SK-N-SH treated with all-trans-retinoic acid at 6 μM for 48 hours (cell line): ENCODE data around the gene SETDB1.

Experiments used
- ATAC-seq: fragments of 200-7000 bp; cut with Tn5 transposase; 3 replicates; pipeline ENCODE4 v1.9.1; 2020; ENCODE audit warnings: mild to moderate bottlenecking, moderate library complexity
- ARNTL ChIP-seq: fragments of 450-650 bp; formaldehyde crosslinking; IDR thresholded peaks from 2 replicates; pipeline ENCODE4 v1.5.0; 2020; ENCODE audit warnings: low read depth, mild to moderate bottlenecking, moderate library complexity, borderline replicate concordance
- CSDC2 ChIP-seq: fragments of 250-450 bp; sonication (Bioruptor Pico); IDR thresholded peaks from 2 replicates; pipeline ENCODE4 v1.5.0; 2020; ENCODE audit warnings: mild to moderate bottlenecking, moderate library complexity
- ESRRG ChIP-seq: fragments of 250-450 bp; sonication (Bioruptor Pico); IDR thresholded peaks from 2 replicates; pipeline ENCODE4 v1.6.1; 2021; ENCODE audit warnings: mild to moderate bottlenecking
- GLIS3 ChIP-seq: fragments of 250-450 bp; sonication (Bioruptor Pico); IDR thresholded peaks from 2 replicates; pipeline ENCODE4 v1.5.0; 2020; ENCODE audit warnings: mild to moderate bottlenecking, moderate library complexity
- ISL1 ChIP-seq: fragments of 250-450 bp; sonication (Bioruptor Pico); IDR thresholded peaks from 2 replicates; pipeline ENCODE4 v2.1.2; 2022; ENCODE audit warnings: mild to moderate bottlenecking, moderate library complexity
- OSR1 ChIP-seq: fragments of 250-450 bp; sonication (Bioruptor Pico); IDR thresholded peaks from 2 replicates; pipeline ENCODE4 v1.8.0; 2022; ENCODE audit warnings: moderate library complexity, mild to moderate bottlenecking, inconsistent platforms
- RARB ChIP-seq: fragments of 250-450 bp; sonication (Bioruptor Pico); IDR thresholded peaks from 2 replicates; pipeline ENCODE4 v1.8.0; 2021; ENCODE audit warnings: mild to moderate bottlenecking, moderate library complexity
- SNAI2 ChIP-seq: fragments of 250-450 bp; sonication (Bioruptor Pico); IDR thresholded peaks from 2 replicates; pipeline ENCODE4 v1.5.0; 2020; ENCODE audit warnings: mild to moderate bottlenecking, moderate library complexity
- TCF4 ChIP-seq: fragments of 250-450 bp; sonication (Bioruptor Pico); IDR thresholded peaks from 2 replicates; pipeline ENCODE4 v1.8.0; 2021; ENCODE audit warnings: mild to moderate bottlenecking, moderate library complexity, borderline replicate concordance
- TOX ChIP-seq: fragments of 250-450 bp; sonication (Bioruptor Pico); IDR thresholded peaks from 2 replicates; pipeline ENCODE4 v1.8.0; 2021; ENCODE audit warnings: mild to moderate bottlenecking, moderate library complexity, borderline replicate concordance
- ZC3H10 ChIP-seq: fragments of 250-450 bp; sonication (Bioruptor Pico); IDR thresholded peaks from 2 replicates; pipeline ENCODE4 v1.5.1; 2021; ENCODE audit warnings: mild to moderate bottlenecking, moderate library complexity
- ZFP3 ChIP-seq: fragments of 250-450 bp; sonication (Bioruptor Pico); IDR thresholded peaks from 2 replicates; pipeline ENCODE4 v1.5.0; 2020; ENCODE audit warnings: mild to moderate bottlenecking, moderate library complexity
- ZFP30 ChIP-seq: fragments of 450-650 bp; formaldehyde crosslinking; IDR thresholded peaks from 2 replicates; pipeline ENCODE4 v1.5.0; 2022; ENCODE audit warnings: mild to moderate bottlenecking, moderate library complexity
- ZNF565 ChIP-seq: fragments of 450-650 bp; formaldehyde crosslinking; conservative IDR thresholded peaks from 2 replicates; pipeline ENCODE4 v1.5.0; 2020; ENCODE audit warnings: low read depth, mild to moderate bottlenecking, moderate library complexity
- ZNF70 ChIP-seq: fragments of 450-650 bp; formaldehyde crosslinking; IDR thresholded peaks from 2 replicates; pipeline ENCODE4 v1.5.0; 2020; ENCODE audit warnings: mild to moderate bottlenecking, moderate library complexity
- ZNF8 ChIP-seq: fragments of 450-650 bp; formaldehyde crosslinking; IDR thresholded peaks from 2 replicates; pipeline ENCODE4 v1.5.0; 2020; ENCODE audit warnings: mild to moderate bottlenecking, moderate library complexity
- TF ChIP-seq, protein P1 (sequence below): fragments of 250-450 bp; sonication (Bioruptor Pico); IDR thresholded peaks from 2 replicates; pipeline ENCODE4 v1.5.0; 2020; ENCODE audit warnings: mild to moderate bottlenecking, moderate library complexity
- TF ChIP-seq, protein P2 (sequence below): fragments of 250-450 bp; sonication (Bioruptor Pico); IDR thresholded peaks from 2 replicates; pipeline ENCODE4 v1.8.0; 2020; ENCODE audit warnings: mild to moderate bottlenecking, moderate library complexity, borderline replicate concordance
- TF ChIP-seq, protein P3 (sequence below): fragments of 250-450 bp; sonication (Bioruptor Pico); IDR thresholded peaks from 2 replicates; pipeline ENCODE4 v1.8.0; 2021; ENCODE audit warnings: low read depth, mild to moderate bottlenecking, moderate library complexity, borderline replicate concordance
- TF ChIP-seq, protein P4 (sequence below): fragments of 250-450 bp; sonication (Bioruptor Pico); IDR thresholded peaks from 2 replicates; pipeline ENCODE4 v1.5.1; 2021; ENCODE audit warnings: mild to moderate bottlenecking, moderate library complexity
- TF ChIP-seq, protein P5 (sequence below): fragments of 250-450 bp; sonication (Bioruptor Pico); IDR thresholded peaks from 2 replicates; pipeline ENCODE4 v1.5.1; 2020; ENCODE audit warnings: low read depth, mild to moderate bottlenecking, moderate library complexity

SETDB1 gene

DNA sequence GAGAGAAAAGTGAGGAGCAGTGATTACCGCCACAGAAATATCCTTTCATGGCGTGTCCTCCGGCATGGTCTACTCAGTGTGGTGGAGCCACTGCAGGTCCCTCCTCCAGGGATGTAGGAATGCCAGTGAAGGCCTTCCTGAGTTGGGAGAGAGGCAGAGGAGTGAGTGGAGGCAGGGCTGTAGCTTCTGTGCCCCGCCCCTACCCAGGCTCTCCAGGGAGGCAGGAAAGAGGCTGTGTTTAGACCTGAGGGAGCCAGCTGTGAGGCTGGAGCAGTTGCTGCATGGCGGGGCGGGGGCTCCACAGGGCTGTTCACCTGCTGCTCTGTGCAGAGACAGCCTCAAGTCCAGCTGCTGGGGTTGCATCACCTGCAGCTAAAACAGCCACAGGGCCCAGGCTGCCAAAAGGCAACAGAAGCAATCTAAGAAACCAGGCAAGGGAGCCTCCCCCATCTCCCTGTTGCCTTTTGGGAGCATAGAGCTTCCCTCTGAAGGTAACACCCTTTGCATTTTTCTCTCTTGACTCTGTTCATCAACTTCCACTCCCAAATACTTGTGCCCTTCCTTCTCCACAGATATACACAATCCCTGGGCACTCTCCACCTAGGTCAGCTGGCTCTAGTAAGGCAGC, 55.1 kb downstream of the SETDB1 start (continued):
- TF ChIP-seq, protein P1, sequence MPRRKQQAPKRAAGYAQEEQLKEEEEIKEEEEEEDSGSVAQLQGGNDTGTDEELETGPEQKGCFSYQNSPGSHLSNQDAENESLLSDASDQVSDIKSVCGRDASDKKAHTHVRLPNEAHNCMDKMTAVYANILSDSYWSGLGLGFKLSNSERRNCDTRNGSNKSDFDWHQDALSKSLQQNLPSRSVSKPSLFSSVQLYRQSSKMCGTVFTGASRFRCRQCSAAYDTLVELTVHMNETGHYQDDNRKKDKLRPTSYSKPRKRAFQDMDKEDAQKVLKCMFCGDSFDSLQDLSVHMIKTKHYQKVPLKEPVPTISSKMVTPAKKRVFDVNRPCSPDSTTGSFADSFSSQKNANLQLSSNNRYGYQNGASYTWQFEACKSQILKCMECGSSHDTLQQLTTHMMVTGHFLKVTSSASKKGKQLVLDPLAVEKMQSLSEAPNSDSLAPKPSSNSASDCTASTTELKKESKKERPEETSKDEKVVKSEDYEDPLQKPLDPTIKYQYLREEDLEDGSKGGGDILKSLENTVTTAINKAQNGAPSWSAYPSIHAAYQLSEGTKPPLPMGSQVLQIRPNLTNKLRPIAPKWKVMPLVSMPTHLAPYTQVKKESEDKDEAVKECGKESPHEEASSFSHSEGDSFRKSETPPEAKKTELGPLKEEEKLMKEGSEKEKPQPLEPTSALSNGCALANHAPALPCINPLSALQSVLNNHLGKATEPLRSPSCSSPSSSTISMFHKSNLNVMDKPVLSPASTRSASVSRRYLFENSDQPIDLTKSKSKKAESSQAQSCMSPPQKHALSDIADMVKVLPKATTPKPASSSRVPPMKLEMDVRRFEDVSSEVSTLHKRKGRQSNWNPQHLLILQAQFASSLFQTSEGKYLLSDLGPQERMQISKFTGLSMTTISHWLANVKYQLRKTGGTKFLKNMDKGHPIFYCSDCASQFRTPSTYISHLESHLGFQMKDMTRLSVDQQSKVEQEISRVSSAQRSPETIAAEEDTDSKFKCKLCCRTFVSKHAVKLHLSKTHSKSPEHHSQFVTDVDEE (CRISPR knock-in tag) = no peak
- TF ChIP-seq ZNF565 = no peak
- no peak for TF ChIP-seq TCF4 (CRISPR knock-in tag)
- TF ChIP-seq, all 23 proteins: peak for 0

DNA sequence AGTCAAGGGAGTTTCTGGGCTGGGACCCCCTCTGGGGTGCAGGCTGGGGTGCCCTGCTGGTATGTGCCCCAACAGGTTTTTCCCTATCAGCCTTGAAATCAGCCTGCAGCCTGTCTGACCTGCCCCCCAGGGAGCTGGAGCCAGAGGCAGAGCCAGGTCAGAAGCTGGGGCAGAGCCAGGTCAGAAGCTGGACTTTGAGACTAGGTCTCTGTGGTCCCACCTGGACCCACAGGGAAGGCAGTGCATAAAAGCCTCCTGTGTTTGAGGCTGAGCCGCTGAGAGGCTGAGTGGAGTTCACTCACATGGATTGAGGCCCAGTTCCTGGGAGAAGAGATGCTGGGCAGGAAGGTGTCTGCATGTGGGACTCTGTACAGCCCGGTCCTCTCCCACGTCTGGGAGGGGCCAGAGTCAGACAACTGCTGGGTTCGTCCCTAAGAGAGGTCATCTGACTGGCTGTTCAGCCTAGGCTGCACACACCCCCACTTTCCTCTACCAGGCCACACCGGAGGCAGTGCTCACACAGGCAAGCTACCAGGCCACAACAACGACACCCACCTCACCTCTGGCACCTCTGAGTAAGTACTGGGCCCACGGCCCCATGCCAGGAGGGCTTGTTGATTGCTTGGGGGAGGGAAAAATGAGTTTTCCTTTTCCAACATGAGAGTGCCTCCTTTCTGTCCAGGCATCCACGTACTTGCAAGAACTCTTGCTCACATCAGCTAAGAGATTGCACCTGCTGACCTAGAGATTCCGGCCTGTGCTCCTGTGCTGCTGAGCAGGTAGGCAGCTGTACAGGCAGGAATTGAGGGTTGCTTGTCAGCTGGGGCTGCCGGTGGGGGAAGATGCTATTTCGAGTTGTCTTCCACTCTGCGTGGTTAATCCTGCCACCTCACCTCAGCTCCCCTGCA, 55.9 kb downstream of the SETDB1 start, which contains the start of gene ANXA9:
TSS of gene ANXA9 (plus strand) at position 488 of the 908 bp plus-strand sequence. CDS start 814 bp downstream, outside the sequence.
- no peak for TF ChIP-seq ZC3H10 (CRISPR knock-in tag)
- TF ChIP-seq RARB = no peak
- TF ChIP-seq TOX (CRISPR knock-in tag) = no peak
- TF ChIP-seq, protein P2, sequence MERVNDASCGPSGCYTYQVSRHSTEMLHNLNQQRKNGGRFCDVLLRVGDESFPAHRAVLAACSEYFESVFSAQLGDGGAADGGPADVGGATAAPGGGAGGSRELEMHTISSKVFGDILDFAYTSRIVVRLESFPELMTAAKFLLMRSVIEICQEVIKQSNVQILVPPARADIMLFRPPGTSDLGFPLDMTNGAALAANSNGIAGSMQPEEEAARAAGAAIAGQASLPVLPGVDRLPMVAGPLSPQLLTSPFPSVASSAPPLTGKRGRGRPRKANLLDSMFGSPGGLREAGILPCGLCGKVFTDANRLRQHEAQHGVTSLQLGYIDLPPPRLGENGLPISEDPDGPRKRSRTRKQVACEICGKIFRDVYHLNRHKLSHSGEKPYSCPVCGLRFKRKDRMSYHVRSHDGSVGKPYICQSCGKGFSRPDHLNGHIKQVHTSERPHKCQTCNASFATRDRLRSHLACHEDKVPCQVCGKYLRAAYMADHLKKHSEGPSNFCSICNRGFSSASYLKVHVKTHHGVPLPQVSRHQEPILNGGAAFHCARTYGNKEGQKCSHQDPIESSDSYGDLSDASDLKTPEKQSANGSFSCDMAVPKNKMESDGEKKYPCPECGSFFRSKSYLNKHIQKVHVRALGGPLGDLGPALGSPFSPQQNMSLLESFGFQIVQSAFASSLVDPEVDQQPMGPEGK (CRISPR knock-in tag) = no peak
- TF ChIP-seq ZNF70 (CRISPR knock-in tag) = no peak
- TF ChIP-seq GLIS3 = no peak
- no peak for TF ChIP-seq ZNF8 (CRISPR knock-in tag)
- TF ChIP-seq ARNTL = no peak
- ATAC-seq = no peak

DNA sequence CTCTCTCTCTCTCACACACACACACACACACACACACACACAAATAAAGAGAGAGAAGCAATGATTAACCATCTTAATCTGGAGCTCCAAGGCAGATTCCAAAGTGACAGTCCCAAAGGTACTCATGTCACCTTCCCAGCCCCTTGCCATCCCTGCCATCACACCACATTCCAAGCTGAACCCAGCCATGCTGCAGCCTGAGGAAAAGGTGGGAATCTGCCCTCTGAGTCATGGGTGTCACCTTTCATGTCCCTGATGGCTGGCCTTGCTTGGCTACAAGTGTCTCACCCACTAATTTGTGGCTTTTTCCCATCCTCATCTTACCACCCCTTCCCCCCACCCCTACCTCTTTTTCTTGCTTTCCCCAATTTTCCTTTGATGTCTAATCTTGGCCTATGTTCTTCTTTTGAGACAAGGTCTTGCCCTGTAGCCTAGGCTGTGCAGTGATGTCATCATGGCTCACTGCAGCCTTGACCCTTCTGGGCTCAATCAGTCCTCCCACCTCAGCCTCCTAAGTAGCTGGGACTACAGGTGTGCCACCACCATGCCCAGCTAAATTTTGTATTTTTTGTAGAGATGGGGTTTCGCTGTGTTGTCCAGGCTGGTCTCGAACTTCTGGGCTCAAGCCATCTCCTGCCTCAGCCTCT, 59.1 kb downstream of the SETDB1 start:
- TF ChIP-seq ISL1 (CRISPR knock-in tag) (no peak), ZFP3 (no peak), ARNTL (no peak), ESRRG (CRISPR knock-in tag) (no peak), RARB (no peak)
- TF ChIP-seq, protein P3, sequence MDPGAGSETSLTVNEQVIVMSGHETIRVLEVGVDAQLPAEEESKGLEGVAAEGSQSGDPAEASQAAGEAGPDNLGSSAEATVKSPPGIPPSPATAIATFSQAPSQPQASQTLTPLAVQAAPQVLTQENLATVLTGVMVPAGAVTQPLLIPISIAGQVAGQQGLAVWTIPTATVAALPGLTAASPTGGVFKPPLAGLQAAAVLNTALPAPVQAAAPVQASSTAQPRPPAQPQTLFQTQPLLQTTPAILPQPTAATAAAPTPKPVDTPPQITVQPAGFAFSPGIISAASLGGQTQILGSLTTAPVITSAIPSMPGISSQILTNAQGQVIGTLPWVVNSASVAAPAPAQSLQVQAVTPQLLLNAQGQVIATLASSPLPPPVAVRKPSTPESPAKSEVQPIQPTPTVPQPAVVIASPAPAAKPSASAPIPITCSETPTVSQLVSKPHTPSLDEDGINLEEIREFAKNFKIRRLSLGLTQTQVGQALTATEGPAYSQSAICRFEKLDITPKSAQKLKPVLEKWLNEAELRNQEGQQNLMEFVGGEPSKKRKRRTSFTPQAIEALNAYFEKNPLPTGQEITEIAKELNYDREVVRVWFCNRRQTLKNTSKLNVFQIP (CRISPR knock-in tag) = no peak
- no peak for ATAC-seq

DNA sequence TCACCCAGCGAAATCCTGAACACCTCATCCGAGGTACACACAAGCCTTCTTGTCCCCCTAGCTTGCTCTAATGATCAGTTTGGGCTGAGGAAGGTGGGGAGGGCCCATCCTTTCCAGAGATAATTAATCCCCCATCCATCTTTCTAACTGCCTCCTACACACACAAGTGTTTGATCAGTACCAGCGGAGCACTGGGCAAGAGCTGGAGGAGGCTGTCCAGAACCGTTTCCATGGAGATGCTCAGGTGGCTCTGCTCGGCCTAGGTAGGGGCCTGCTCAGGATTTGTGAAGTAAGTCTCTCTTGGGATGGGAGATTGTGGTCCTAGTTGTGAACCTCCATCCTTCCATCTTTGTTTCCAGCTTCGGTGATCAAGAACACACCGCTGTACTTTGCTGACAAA, 61.8 kb downstream of the SETDB1 start:
- no peak for ATAC-seq
- TF ChIP-seq ISL1 (CRISPR knock-in tag) (no peak), ARNTL (no peak), TCF4 (CRISPR knock-in tag) (no peak), TOX (CRISPR knock-in tag) (no peak), SNAI2 (CRISPR knock-in tag) (no peak), ZFP30 (CRISPR knock-in tag) (no peak), ESRRG (CRISPR knock-in tag) (no peak), OSR1 (no peak), RARB (no peak), ZC3H10 (CRISPR knock-in tag) (no peak), CSDC2 (CRISPR knock-in tag) (no peak)
- TF ChIP-seq, protein P4, sequence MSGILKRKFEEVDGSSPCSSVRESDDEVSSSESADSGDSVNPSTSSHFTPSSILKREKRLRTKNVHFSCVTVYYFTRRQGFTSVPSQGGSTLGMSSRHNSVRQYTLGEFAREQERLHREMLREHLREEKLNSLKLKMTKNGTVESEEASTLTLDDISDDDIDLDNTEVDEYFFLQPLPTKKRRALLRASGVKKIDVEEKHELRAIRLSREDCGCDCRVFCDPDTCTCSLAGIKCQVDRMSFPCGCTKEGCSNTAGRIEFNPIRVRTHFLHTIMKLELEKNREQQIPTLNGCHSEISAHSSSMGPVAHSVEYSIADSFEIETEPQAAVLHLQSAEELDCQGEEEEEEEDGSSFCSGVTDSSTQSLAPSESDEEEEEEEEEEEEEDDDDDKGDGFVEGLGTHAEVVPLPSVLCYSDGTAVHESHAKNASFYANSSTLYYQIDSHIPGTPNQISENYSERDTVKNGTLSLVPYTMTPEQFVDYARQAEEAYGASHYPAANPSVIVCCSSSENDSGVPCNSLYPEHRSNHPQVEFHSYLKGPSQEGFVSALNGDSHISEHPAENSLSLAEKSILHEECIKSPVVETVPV (CRISPR knock-in tag) = no peak
- TF ChIP-seq, protein P2 (CRISPR knock-in tag) = no peak
- TF ChIP-seq, protein P5, sequence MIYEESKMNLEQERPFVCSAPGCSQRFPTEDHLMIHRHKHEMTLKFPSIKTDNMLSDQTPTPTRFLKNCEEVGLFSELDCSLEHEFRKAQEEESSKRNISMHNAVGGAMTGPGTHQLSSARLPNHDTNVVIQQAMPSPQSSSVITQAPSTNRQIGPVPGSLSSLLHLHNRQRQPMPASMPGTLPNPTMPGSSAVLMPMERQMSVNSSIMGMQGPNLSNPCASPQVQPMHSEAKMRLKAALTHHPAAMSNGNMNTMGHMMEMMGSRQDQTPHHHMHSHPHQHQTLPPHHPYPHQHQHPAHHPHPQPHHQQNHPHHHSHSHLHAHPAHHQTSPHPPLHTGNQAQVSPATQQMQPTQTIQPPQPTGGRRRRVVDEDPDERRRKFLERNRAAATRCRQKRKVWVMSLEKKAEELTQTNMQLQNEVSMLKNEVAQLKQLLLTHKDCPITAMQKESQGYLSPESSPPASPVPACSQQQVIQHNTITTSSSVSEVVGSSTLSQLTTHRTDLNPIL (CRISPR knock-in tag) = no peak
- TF ChIP-seq, protein P3 (CRISPR knock-in tag) = no peak
